ENCODE data around the gene IL36RN.

GRCh38 chr2:113057117-113057516 is 1.9 kb upstream of the IL36RN start:
- no peak for TF ChIP-seq EZH2 (IDR thresholded peaks at IDR 0.05)
- TF ChIP-seq POLR2AphosphoS5 (IDR thresholded peaks at IDR 0.05; ENCODE audit: borderline replicate concordance, low read depth, low read length), result no peak
- no peak for TF ChIP-seq FOXP2 (optimal IDR thresholded peaks at IDR 0.05; ENCODE audit: control extremely low read depth, extremely low read length, insufficient read depth)

Data from SK-N-MC (cell line).